Lung microvascular endothelial cell (primary cell): ENCODE measurements around the gene P2RX3. TPM values are rescaled to one million over a fixed set of nuclear protein-coding genes. Genes with fewer than 3 reads are reported as not detected.
A peak's percentile ranks its signal among the peaks of the same experiment; 100 is the strongest.

Experiments used
- DNase-seq, 2 donors: peaks; one replicate each; pipeline versions ENCODE4 v3.0.0 to v3.0.0-alpha.2; 2010; ENCODE audit warnings: low read depth in 2 of 2
- total RNA-seq: library from RNA; depleted of rRNA; stranded (reverse); fragments of >200 nt; gene quantifications from 2 replicates; pipeline ENCODE4 v1.2.1, GENCODE V29; 2014

Gene P2RX3
- total RNA-seq, 1 donor from 2014 or later, result not detected

DNA sequence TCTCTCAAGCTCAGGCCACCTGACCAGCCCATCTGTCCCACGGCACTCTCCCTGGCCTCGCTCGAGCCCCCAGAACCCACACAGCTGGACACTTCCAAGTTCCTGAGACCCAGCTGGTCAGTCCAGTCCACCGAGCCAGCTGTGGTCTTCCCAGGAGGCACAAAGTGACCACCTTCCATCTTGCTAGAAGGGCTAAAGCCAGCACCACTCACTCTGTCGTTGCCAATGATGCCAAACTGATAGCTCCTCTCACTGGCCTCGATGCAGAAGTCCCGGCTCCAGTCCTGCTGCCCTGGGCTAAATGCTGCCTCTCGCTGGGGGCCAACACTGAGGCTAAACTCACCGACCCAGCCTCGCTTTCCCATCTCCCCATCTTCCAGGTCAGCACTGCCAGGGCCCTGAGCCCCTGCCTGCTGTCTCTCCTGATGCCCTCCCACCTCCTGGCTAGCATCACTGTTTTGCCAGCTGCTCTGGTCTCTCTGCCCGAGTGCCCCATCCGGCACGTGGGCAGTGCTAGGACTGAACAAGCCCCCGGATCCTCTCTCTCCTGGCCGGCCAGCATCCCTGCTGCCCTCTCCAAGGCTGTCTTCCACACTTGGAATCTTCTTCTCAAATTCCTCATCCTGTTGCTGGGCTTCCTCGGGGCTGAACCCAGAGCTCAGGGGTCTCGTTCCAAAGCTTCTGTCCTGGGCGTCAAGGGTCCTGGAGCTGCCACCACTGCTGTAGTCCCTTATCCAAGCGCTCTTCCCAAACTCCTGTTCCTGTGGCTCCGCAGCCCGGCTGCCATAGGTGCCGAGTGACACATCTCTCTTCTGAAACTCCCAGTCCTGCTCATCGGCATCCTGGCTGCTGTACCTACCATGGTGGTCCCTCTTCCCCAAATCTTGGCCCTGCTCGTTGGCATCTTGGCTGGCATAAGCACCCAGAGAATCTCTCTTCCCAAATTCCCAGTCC, 28.8 kb upstream of the P2RX3 start:
- no peak for DNase-seq

DNA sequence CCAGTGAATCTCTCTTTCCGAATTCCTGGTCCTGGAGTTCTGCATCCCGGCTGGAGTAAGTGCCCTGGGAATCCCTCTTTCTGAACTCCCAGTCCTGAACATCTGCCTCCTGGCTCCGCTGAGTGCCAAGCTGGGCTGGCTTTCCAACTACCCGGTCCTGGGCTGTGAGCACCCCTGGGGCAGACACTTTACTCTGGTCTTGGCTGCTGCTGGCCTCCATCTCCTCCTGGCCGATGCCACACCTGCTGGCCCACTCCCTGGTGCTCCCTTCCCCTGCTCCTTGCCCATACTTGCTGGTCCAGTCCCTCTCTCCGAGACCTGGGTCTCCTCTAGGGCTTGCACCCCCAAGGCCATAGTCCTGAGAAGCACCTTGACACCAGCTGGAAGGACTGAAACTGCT, 28.1 kb upstream of the P2RX3 start:
- DNase-seq, result no peak

DNA sequence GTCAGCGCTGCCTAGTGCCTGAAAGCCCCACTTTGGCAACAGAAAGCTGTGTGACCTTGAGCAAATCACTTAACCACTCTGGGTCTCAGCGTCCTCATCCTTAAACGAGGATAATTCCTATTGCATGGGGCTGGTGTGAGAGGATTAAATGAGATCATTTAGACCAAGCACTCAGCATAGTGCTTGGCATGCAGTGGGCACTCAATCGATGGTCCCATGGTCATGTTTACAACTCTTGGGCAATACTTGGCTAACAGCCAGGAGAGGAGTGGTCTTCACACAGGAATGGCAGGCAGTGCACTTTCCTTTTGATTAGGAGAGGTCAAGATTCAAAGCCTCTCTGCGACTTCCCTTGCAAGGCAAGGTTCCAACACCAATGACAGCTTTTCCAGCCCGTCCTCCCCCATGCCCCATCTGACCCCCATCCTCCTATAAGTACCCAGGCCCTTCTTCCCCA, 27.5 kb upstream of the P2RX3 start:
- peak in 1 of 2 donors; percentile 73 for DNase-seq

DNA sequence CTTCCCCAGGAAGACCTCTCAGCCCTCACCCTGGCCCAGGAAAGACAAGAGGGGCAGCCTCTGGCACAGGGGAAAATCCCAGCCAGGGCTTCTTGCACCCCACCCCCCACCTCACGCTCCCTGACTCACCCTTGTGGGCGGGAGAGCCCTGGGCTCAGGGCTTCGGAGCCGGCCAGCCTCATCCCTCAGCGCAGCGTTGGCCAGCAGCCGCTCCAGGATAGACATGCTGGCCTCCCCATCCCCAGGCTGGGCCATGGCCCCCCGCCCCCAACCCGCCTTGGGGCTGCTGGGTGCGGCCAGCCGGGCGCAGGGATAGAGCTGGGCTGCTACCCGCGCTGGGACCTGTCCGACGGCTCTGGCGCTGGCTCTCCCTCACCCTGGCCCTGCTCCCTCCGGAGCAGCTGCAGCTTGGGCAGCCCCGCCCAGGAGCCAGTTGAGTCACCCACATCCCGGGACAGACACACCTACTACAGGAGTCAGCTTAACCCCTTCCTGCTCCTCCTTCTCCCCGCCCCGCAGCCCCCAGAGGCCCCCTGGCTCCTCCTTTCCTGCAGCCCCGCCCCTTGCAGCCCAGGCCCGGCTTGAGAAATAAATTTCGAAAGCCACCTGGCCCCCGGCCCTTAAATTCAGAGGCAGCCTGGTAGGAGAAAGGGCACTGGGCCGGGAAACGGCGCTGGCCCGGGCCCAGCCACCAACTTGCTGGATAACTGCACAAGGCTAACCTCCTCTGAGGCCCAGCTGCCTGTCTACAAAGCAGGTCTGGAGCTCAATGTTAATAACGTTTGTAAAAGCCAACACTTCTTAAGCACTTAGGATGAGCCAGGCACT, 26.8 kb upstream of the P2RX3 start:
- peak; percentile 88 to 97 for DNase-seq

DNA sequence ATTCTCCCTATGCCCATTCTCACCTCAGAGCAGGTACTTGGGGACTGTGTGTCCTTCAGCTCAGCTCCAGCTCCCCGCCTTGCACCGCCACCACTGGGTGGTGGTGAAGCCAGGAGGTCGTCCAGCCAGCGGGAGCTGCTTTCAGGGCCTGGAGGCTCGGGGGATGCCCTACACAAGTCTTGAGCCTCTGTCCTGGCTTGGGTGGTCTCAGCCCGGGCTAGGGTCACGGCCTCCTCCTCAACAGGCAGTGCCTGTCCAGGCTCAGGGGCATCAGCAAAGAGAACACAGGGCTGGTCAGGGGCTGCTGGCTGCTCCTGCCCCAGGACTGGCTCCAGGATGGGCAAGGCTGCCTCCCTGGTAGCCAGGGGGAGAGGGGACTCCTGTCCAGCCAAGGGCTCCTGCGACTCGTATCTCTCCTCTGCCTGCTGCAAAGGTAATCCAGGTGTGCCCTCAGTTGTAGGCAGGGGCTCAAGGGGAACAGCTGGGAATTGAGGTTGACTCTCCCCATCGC, 25.6 kb upstream of the P2RX3 start:
- DNase-seq, result no peak

DNA sequence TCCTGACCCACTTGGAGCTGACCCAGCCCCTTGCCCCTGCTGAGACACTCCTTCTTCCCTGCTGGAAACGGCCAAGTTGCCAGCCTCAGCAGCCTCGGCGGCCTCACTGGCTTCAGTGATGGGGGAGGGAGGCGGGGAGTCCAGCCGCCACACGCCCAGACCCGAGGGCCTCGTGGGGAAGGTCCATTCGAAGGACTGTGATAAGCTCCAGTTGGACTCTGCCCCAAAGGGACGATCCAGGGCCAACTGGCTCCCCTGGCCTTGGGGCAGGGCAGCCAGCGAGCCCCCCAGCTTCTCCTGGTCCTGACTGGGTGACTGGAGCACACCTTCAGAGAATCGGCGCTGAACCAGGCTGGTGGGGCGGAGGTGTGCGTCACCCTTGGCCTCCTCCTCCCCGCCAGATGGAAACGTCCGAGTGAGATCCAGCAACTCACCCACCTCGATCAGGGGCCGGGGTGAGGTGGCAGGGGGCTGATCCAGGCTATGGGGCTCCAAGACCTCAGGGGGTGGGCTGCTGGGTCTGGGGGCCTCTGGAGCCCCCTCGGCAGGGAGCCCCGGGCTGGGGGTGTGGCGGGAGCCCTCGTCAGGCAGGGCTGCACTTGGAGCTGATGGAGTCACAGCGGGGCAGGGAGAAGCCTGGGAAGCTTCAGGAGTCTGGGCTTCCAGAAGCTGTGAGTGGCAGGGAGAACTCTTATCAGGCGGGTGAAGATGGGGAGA, 24.9 kb upstream of the P2RX3 start:
- DNase-seq, result no peak

DNA sequence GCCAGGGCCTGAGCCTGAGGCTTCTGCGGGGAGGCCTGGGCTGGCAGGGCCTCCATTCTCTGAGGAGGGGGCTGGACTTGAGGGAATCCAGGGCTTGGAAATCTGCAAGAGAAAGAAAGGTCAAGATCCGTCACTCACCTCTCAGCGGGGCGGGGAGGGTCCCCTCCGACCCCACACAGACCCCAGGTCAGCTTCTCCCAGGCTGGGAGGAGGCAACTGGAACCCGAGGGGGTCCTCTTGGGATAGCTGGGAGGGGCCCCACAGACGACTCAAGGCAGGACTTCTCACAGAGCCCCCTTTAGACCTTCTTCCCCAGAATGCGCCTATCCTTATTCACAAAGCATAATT, 24.4 kb upstream of the P2RX3 start:
- DNase-seq, result no peak

DNA sequence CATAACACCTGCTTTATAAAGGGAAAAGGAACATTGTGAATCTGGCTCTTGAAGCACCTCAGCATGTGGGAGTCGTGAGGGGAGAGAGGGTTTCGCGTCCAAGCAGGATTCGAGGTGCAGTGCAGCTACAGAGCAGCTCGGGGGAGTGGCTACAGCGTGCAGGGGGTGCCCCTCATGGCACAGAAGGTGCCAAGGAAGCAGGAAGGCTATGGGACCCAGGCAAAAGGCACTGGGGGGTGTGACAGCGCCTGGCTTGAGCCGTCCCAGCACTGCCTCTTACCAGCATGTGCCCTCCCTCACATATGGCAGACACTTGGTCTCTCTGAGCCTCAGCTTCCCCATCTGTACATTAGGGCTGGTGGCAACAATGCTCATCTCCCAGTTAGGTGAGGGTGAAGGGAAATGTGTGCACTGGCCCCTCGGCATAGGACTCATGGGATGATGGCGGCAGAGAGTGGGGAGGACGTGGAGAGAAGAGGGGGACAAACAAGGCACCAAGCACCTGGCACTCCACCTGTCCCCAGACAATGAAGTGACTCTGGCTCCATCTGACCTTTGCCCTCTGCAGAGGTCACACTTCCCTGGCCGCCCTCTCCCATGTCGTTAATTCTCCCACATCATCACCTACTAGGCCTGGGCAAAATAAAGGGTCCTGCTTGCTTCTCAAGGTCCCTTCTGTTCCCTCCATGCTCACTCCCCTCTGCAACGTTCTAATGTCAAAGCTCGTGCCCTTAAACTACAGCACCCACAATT, 23.8 kb upstream of the P2RX3 start:
- no peak for DNase-seq

DNA sequence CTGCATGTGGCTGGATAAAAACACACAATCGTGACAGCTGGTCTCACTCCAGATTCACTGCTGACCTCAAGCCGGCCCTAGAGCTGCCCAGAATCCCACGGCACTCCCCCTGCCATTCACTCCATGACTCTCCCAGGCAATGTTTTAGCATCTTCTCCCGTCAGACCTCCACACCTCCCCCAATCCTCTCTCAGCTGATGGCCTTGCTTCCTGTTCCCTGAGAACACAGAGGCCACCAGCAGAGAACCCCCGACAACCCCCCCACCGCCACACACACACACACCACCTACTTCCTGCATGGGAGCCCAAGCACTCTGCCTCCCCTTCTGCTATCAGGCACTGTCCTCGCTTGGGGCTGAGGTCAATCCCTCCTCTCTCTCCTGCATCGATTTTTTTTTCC, 22.7 kb upstream of the P2RX3 start:
- DNase-seq, result peak; percentile 56 to 72

DNA sequence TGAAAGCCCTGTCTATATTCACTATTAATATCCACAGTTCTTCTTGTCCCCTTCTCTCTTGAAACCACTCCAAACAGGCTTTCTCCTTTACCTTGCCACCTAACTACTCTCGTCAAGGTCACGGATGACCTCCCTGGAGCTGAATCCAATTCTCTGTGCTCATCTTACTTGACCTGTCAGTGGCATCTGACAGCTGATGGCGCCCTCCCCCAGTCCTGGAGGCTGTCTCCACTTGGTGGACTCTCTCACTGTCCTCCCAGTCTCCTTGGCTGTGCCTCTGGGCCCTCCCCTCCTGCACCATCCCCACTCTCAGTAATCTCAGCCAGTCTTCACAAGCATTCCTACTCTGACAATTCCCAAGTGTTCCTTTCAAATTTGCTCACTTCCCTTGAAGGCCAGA, 22.1 kb upstream of the P2RX3 start:
- DNase-seq, result no peak

DNA sequence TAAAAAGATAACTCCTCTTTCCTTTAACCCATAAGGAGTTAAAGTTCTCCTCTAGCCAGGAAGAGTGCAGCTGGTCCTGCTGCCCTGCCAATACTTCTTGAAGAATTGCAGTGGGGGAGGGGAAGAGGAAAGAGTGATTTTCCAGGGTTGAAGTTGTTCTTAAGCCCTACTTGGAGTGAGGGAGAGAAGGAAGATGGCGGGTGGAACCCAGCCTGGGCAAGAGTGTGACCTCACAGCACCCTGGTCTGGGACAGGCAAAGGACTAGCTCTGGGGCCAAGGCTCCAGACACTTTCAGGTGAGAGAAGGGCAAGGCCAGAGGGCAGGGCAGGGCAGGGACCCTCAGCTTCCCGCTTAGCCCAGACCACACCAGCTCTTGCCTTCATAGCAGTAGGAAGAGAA, 20.0 kb upstream of the P2RX3 start:
- DNase-seq, result peak in 1 of 2 donors; percentile 61

DNA sequence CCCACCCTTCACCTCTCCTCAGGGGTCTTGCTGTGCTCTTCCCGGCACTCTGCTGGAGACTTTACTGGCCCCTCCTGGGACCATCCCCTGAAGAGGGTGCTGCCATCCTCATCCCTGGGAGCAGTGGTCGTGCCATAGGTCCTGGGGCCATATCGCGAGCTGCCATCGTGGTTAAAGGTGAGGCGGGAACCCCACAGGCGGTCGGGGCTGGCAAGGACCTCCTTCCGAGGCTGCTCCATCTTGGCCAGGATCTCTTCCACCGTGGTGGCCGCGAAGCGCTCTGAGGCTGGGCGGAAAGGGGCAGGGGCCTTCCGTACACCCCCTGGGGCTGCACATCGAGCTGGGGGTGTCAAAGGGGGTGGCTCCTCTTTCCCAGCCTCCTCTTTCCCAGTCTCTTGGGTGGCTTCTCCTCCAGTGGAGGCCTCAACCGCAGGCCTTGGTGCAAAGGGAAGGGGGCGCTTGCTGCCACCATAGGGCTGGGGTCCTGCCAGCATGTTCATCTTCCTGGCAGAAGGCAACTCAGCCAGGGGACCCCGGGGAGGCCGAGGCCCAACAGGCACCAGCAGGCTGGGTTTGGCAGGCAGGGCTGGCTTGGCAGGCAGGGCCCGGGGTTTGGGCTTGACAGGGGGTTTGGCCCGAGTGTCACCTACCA, 18.0 kb upstream of the P2RX3 start:
- DNase-seq, result no peak

DNA sequence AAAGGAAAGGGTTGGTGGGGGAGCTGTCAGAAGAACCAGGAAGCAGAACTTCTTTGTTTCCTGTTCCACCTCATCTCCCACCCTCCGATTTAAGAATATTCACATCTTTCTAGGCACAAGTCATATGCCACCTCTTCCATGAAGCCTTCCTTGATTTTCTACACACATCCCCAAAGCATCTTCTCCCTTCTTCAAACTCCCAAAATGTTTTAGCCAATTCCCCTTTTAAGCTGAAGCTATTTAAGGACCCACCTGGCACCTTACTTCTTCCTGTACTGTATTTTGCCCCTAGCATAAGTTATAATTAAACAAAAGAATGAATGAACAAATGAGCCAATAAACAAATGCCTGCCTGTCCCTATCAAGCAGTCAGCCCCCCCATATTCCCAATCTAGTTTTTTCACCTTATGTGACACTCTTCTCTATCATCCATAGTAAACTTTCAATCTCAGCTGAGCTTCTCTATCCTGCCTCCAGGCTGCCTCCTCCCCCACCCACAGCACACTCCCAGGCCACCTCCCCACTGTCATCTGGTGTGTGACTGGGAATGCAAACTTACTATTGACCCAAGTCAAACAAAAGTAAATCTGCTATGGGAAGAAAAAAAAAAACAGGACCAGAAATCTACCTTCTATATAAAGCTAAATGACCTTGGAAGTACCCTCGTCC, 17.3 kb upstream of the P2RX3 start:
- DNase-seq, result no peak

DNA sequence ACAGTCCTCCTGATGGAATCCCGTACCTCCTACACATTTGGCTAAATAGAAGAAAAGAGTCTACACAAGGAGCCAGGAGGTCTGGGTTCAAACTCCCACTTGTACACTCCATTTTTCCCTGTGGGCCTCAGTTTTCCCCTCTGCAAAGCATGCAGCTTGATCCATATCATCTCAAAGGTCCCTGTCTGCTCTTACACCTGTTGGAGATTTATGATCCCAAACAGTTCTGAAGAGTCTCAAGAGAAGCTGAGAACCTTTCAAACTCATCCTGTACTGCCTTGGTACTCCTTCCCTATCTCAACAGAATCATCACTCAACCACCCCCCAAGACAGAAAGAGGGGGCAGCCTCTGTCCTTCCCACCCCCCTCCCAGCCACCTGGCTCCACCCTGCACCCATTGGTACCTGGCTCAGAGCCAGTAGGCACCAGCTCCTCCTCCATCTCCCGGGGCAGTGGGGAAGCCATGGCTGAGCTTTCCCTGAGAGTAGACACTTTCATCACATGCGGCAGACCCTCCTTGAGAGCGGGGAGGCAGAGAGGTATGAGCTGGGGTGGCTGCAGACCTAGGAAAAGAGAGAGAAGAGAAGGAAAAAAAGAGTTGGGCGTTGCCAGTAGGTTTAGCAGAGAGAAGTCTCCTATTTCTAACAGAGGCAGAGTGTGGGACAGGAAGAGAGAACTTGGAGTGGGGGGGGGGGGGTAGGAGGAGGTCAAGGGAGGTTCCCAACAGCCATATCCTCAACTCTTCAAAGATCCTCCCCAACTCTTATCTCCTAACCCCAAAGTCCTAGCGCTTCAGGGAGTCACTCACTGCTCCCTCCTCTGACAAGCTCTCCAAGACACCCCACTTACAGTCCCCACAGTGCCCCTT, 16.5 kb upstream of the P2RX3 start:
- no peak for DNase-seq

DNA sequence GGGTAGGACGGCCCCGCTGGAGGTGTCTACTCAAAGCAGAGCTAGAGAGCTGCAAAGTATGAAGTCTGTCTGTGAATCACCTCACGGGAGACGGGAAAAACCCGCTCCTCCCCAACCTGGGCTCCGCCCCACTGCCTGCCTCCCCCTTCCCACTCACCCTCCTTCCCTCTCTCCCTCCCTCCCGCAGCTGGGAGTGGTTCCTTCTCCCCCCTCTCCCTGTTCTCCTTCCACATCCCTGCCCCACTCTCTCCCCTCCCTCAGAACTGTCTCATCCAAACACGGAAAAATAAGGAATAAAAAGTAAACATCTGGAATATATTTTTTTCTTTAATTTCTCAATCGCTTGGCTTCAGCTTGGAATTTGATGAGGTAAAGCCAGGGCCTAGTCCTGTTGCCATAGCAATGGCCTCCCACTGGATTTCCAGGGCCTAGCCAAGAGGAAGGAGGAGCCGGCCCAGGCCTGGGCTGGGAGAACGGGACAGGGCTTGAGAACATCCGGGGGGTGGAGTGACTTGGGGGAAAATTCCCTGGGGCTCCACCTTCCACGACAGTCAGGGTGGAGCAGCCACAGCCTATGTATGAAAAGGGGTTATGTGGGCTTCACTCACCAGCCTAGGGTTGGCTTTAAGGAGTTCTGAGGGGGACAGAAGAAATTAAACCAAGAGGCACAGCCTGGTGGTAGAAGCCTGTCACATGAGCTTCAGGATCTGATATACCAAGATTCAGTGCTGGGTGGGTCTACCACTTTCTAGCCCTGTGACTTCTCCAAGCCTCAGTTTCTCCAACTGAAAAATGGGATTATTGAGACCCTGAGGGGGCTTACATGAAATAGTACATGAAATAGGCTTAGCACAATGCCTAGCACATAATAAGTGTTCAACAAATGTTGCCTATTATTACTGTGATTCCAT, 15.6 kb upstream of the P2RX3 start:
- peak; percentile 85 to 96 for DNase-seq

DNA sequence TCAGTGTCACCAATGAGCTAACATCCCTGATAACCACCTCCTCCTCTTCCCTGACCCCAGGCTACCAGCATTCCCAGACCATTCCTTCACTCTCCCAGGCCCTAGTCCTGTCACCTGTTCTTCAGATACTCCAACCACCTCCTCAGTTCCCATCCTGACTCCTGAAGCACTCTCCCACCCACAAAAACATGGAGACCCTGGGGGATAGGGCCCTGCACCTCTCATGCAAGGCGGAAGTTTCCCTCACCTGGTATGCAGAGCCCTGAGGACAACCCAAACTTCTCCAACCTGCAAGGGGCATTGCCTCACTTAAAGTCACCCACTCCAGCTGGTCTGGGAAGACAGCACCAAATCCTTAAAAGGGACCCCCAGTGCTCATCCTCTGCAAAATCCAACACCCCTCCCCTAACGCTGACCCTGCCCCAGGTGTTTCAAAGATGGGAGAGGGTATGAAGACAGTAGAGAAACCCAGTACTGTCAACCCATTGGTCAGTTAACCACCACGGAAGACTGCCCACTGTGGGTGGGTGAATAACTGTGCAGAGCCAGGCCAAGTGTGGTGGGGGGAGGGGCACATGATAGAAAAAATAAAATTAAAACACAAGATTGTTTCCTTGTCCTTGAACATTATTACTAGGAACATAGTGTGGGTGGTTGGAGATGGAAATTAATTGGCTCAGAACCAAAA, 14.8 kb upstream of the P2RX3 start:
- peak in 1 of 2 donors; percentile 35 for DNase-seq

DNA sequence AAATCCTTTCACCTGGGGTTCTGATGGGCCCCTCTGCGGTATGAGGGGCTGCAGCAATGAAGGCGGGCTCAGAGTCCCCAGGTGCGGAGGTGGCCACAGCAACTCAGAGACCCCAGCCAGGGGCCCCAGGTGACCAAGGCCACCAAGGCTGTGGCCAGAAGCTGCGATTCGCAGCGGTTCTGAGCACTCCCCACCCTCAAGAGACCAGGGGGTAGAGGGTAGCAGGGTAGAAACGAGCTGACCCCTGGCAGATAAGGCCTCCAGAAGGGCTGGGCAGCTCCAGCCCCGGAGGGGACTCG, 14.3 kb upstream of the P2RX3 start:
- DNase-seq, result no peak
